A673 (cell line): ENCODE measurements around the gene TRMT11. TPM values are rescaled to one million over a fixed set of nuclear protein-coding genes. Genes with fewer than 3 reads are reported as not detected.

ENCODE experiments used
- BruUV-seq: library from RNA; stranded (reverse); fragments of 400-500 nt; replicated peaks from 2 replicates; lab custom pipeline; 2021; lab: Mats Ljungman, UMichigan
- CTCF ChIA-PET: fragments of 300-600 bp; sonication (Branson Sonifier 250); formaldehyde crosslinking; loops from one replicate; lab custom pipeline; 2022; ENCODE audit warnings: antibody characterized with exemption; lab: Charles Lee
- POLR2A ChIA-PET: fragments of 300-600 bp; sonication (Branson Sonifier 250); formaldehyde crosslinking; loops from one replicate; lab custom pipeline; 2022; ENCODE audit warnings: antibody characterized with exemption; ENCODE audit not compliant: low non-redundant PET; lab: Charles Lee
- DNase-seq: peaks from one replicate; pipeline ENCODE4 v3.0.0-alpha.2; 2015; ENCODE audit warnings: low spot score
- H3K27ac ChIP-seq: fragments of 200-600 bp; sonication (generic); 2 replicates; pipeline ENCODE4 v1.5.1; 2016; ENCODE audit warnings: mixed run types, low read depth, mild to moderate bottlenecking, mixed read lengths, antibody characterized with exemption, low read length; ENCODE audit not compliant: poor library complexity, severe bottlenecking
- H3K27me3 ChIP-seq: fragments of 200-600 bp; sonication (generic); replicated peaks from 2 replicates; pipeline ENCODE4 v1.6.1; 2017; ENCODE audit warnings: mixed run types, low read depth, mild to moderate bottlenecking, mixed read lengths, antibody characterized with exemption, low read length; ENCODE audit not compliant: insufficient read depth, poor library complexity
- H3K36me3 ChIP-seq: fragments of 200-600 bp; sonication (generic); 2 replicates; pipeline ENCODE4 v1.6.1; 2016; ENCODE audit warnings: mixed run types, mild to moderate bottlenecking, mixed read lengths, antibody characterized with exemption, low read length; ENCODE audit not compliant: insufficient read depth, poor library complexity, severe bottlenecking
- H3K4me1 ChIP-seq: fragments of 200-600 bp; sonication (generic); 2 replicates; pipeline ENCODE4 v1.6.1; 2017; ENCODE audit warnings: mixed run types, mild to moderate bottlenecking, mixed read lengths, antibody characterized with exemption, low read length; ENCODE audit not compliant: insufficient read depth, poor library complexity, severe bottlenecking
- H3K4me3 ChIP-seq: fragments of 200-600 bp; sonication (generic); 2 replicates; pipeline ENCODE4 v1.5.1; 2016; ENCODE audit warnings: low read depth, mixed run types, mild to moderate bottlenecking, mixed read lengths, low read length; ENCODE audit not compliant: poor library complexity, severe bottlenecking
- H3K9me3 ChIP-seq: fragments of 200-600 bp; sonication (generic); 2 replicates; pipeline ENCODE4 v1.6.1; 2016; ENCODE audit warnings: mixed run types, low read depth, mild to moderate bottlenecking, mixed read lengths, antibody characterized with exemption, low read length; ENCODE audit not compliant: poor library complexity, severe bottlenecking
- CTCF ChIP-seq: fragments of 300-800, 200-600 bp; sonication (generic); conservative IDR thresholded peaks from 2 replicates; pipeline ENCODE4 v1.5.1; 2017; ENCODE audit warnings: low read depth, mild to moderate bottlenecking, antibody characterized with exemption, low read length, moderate library complexity, mixed read lengths
- EZH2 ChIP-seq: fragments of 200-600 bp; sonication (generic); IDR thresholded peaks from 2 replicates; pipeline ENCODE4 v1.6.1; 2017; ENCODE audit warnings: borderline replicate concordance, low read depth, mild to moderate bottlenecking, mixed read lengths, antibody characterized with exemption, low read length; ENCODE audit not compliant: poor library complexity, severe bottlenecking
- intact Hi-C: fragments of 100-400 bp; cut with micrococcal nuclease; formaldehyde crosslinking; loops from one replicate; pipeline ENCODE4 v1.10.0; 2022; ENCODE audit not compliant: unreplicated experiment
- total RNA-seq: library from RNA; stranded (reverse); gene quantifications from 2 replicates; pipeline ENCODE4 v1.2.3, GENCODE V29; 2021

TRMT11 gene
- total RNA-seq, 1 experiment from 2014 or later: 29.1 TPM

GRCh38 chr6:125989631-125990030 is 3.3 kb downstream of the TRMT11 start:
- Histone ChIP-seq H3K4me3 (no peak overlapping the region), H3K9me3 (no peaks in the 10 kb centered on the region), H3K36me3 (no peaks in the 10 kb centered on the region), H3K27me3 (no peaks in the 10 kb centered on the region), H3K4me1 (peaks cover 20% of the 10 kb centered on the region), H3K27ac (no peak overlapping the region)
- ChIA-PET POLR2A (no interaction called here), CTCF (no interaction called here)
- intact Hi-C loops: loop anchor here (10.0 kb wide), 1 partner anchor 325 kb away; no protein-coding TSS in a partner anchor
- DNase-seq: no peak
- no TSS peak for BruUV-seq
- TF ChIP-seq CTCF (no peak), EZH2 (no peak)

- Histone ChIP-seq H3K4me1 (peaks cover 12% of the 10 kb centered on the region), H3K27me3 (no peaks in the 10 kb centered on the region), H3K4me3 (no peak overlapping the region), H3K36me3 (no peaks in the 10 kb centered on the region), H3K9me3 (no peaks in the 10 kb centered on the region), H3K27ac (no peak overlapping the region)
- intact Hi-C loops: loop anchor here (10.0 kb wide), 1 partner anchor 323 kb away; no protein-coding TSS in a partner anchor
- no TSS peak for BruUV-seq
- TF ChIP-seq CTCF (no peak), EZH2 (no peak)
- no peak for DNase-seq
- CTCF ChIA-PET: no interaction called here
- POLR2A ChIA-PET: no interaction called here
Observed at GRCh38 chr6:125991653-125992052, 5.3 kb downstream of the TRMT11 start.

- CTCF ChIA-PET: interaction anchor here (1.5 kb wide), 1 partner anchor 9 kb away, joined by 7 read pairs; the partner anchor contains the start of gene TRMT11
- H3K4me1 ChIP-seq: peaks cover 5% of the 10 kb centered on the region
- no peak overlapping the region for H3K4me3 ChIP-seq
- no peaks in the 10 kb centered on the region for H3K27me3 ChIP-seq
- peaks cover 17% of the 10 kb centered on the region for H3K36me3 ChIP-seq
- POLR2A ChIA-PET: interaction anchor here (0.7 kb wide), 1 partner anchor 9 kb away, joined by 3 read pairs; the partner anchor contains the start of gene TRMT11
- intact Hi-C loops: loop anchor here (10.0 kb wide), 1 partner anchor 320 kb away; no protein-coding TSS in a partner anchor
- no peaks in the 10 kb centered on the region for H3K9me3 ChIP-seq
- TF ChIP-seq EZH2 (no peak), CTCF (no peak)
- H3K27ac ChIP-seq: no peak overlapping the region
- no peak for DNase-seq
- BruUV-seq: no TSS peak
Observed at GRCh38 chr6:125994670-125995488, 8.5 kb downstream of the TRMT11 start.
